Lower lobe of right lung (tissue), 2 donors: ENCODE data around the gene VPS52. TPM values are rescaled to one million over a fixed set of nuclear protein-coding genes. Genes with fewer than 3 reads are reported as not detected.
A peak's percentile ranks its signal among the peaks of the same experiment; 100 is the strongest.
"Not testable (repeated sequence)": the region's sequence is repeated elsewhere in the genome, so short reads cannot be mapped to it uniquely, and the experiment has no call there.

Source experiments
- ATAC-seq, 2 donors: fragments of 200-7000 bp; cut with Tn5 transposase; one replicate each; pipeline ENCODE4 v1.9.1; 2020 to 2022; ENCODE audit warnings: mild to moderate bottlenecking in 2 of 2, moderate library complexity in 2 of 2
- DNase-seq: peaks from one replicate; pipeline ENCODE4 v3.0.0-alpha.2; 2020
- H3K27ac ChIP-seq: fragments of 200-600 bp; one replicate; pipeline ENCODE4 v1.8.0; 2022
- H3K27me3 ChIP-seq: fragments of 200-600 bp; one replicate; pipeline ENCODE4 v1.8.0; 2022; ENCODE audit warnings: low read depth
- H3K36me3 ChIP-seq: fragments of 200-600 bp; one replicate; pipeline ENCODE4 v1.8.0; 2022; ENCODE audit warnings: mild to moderate bottlenecking
- H3K4me1 ChIP-seq: fragments of 200-600 bp; one replicate; pipeline ENCODE4 v1.8.0; 2022
- H3K4me3 ChIP-seq: fragments of 200-600 bp; one replicate; pipeline ENCODE4 v1.8.0; 2022; ENCODE audit warnings: mild to moderate bottlenecking
- H3K9me3 ChIP-seq: fragments of 200-600 bp; one replicate; pipeline ENCODE4 v1.8.0; 2022
- CTCF ChIP-seq: fragments of 200-600 bp; IDR thresholded peaks from one replicate; pipeline ENCODE4 v1.8.0; 2022; ENCODE audit warnings: antibody characterized with exemption, mild to moderate bottlenecking
- intact Hi-C: fragments of 100-400 bp; cut with DNase I; formaldehyde crosslinking; loops from one replicate; pipeline ENCODE4 v1.11.0; 2022
- total RNA-seq: library from RNA; stranded (reverse); fragmentation: NEBNext Ultra II Directional; extraction: Animal tissue kit (Norgen Biotek cat#: 25700); gene quantifications from one replicate; pipeline ENCODE4 v1.2.1, GENCODE V29; 2021
- donor health status: DM: no; HTN: yes; CAD: no; lungs with severe emphysema.

Gene VPS52
- total RNA-seq, 1 donor from 2014 or later, result 59.7 TPM

GRCh38 chr6:33276864-33277662 is 5.4 kb upstream of the VPS52 start, which contains the start of gene B3GALT4:
B3GALT4 (plus strand) TSS chr6:33277123; CDS start chr6:33277420, 297 bp downstream.
- intact Hi-C loops, result no loop called here

DNA sequence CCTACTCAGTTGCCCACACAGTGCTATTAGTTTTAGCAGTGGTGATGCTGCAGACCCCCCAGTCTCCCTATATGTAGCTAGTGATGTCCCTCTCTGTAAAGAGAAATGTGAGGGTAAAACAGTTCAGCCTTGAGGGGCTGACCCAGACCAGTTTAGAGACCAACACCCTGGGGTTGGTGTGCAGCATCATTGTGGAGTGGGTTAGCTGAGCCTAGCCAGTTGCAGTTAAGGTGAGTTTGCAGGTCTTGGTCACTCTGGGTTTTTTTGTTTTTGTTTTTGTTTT is 4.8 kb upstream of the VPS52 start:
- TF ChIP-seq CTCF, result no peak
- no peak for ATAC-seq
- Histone ChIP-seq H3K4me1 (peaks cover 70% of the 10 kb centered on the region), H3K27ac (peak overlapping the region; percentile 95), H3K4me3 (peak overlapping the region; percentile 86), H3K9me3 (no peaks in the 10 kb centered on the region), H3K27me3 (no peaks in the 10 kb centered on the region), H3K36me3 (peaks cover 72% of the 10 kb centered on the region)
- intact Hi-C loops, result no loop called here
- DNase-seq, result no peak

More at GRCh38 chr6:33276864-33277662, 5.4 kb upstream of the VPS52 start, which contains the start of gene B3GALT4:
- peak; percentile 85 for DNase-seq
- TF ChIP-seq CTCF, result peak; percentile 60
- Histone ChIP-seq H3K27ac (peak within 1 kb of the TSS; percentile 95), H3K27me3 (no peaks in the 10 kb centered on the region), H3K4me1 (peaks cover 69% of the 10 kb centered on the region), H3K4me3 (peak within 1 kb of the TSS; percentile 86), H3K9me3 (no peaks in the 10 kb centered on the region), H3K36me3 (peaks cover 77% of the 10 kb centered on the region)
- ATAC-seq, result peak; percentile 85

DNA sequence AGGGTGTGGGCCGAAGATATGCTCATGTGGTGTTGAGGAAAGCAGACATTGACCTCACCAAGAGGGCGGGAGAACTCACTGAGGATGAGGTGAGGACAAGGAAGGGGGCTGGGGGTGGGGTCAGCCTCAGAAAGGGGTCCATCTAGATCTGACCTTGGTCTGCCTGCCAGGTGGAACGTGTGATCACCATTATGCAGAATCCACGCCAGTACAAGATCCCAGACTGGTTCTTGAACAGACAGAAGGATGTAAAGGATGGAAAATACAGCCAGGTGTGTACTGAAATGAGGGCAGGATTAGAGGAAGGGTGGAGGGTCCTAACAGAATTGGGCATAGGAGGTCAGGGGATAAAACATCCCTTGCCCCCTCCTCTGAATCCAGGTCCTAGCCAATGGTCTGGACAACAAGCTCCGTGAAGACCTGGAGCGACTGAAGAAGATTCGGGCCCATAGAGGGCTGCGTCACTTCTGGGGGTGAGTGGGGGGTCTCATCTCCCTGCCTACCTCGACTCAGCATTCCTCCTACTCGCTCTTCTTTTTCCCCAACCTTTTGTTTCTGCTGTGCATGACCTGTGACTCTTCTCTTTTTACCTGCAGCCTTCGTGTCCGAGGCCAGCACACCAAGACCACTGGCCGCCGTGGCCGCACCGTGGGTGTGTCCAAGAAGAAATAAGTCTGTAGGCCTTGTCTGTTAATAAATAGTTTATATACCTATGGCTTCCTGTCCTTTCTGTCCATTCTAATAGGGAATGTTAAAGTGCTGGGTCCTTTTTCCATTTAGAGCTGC is 4.3 kb upstream of the VPS52 start:
- intact Hi-C loops, DNase-seq, ATAC-seq, H3K27me3 ChIP-seq, H3K9me3 ChIP-seq: not testable (repeated sequence)
- H3K36me3 ChIP-seq, result peaks cover 66% of the 10 kb centered on the region
- peak overlapping the region; percentile 95 for H3K27ac ChIP-seq
- peak overlapping the region; percentile 86 for H3K4me3 ChIP-seq
- peaks cover 71% of the 10 kb centered on the region for H3K4me1 ChIP-seq

- Histone ChIP-seq H3K27me3 (no peaks in the 10 kb centered on the region), H3K9me3 (no peaks in the 10 kb centered on the region), H3K36me3 (peaks cover 54% of the 10 kb centered on the region), H3K4me3 (peak overlapping the region; percentile 9), H3K4me1 (peaks cover 77% of the 10 kb centered on the region), H3K27ac (no peak overlapping the region)
- no peak for TF ChIP-seq CTCF
- ATAC-seq (no peak), DNase-seq (no peak)
- intact Hi-C loops, result no loop called here
Observed at GRCh38 chr6:33273924-33274902, 2.5 kb upstream of the VPS52 start.

DNA sequence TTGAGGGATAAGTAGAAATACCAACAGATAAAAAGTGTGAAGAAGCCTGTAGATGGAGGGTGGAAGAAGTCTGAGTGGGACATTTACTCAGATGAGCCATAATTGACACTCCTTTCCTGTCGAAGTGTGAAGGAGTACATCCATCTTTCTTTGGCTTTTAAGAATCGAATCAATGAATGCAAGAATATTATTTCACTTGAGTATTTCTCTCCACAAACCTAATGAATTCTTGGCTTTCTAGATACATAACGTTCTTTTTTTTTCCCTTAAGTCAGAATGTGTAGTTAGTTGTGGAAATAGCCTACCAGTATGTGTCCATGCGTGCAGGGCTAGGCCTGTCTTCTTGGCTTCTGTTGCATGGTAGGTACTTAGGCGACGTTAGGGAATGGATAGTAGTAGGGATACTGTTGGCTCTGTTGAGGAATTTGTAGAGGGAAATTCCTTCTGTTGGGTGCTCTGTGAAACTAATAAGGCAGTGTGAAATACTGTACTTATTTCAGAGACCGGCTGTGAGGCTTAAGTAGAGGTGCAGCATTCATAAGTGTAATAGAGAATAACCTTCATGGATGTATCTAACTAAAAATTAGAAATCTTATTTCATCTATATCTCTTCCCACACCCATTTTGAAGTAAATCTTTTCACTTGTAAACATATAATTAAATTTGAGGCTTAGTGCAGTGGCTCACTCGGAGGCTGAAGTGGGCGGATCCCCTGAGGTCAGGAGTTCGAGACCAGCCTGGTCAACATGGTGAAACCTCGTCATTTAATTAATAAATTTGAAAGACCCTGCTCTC is 1.6 kb upstream of the VPS52 start:
- no peaks in the 10 kb centered on the region for H3K9me3 ChIP-seq
- intact Hi-C loops, result no loop called here
- peaks cover 54% of the 10 kb centered on the region for H3K36me3 ChIP-seq
- DNase-seq (no peak), ATAC-seq (no peak)
- H3K27me3 ChIP-seq, result no peaks in the 10 kb centered on the region
- H3K4me3 ChIP-seq, result peak overlapping the region; percentile 83
- no peak for TF ChIP-seq CTCF
- peak overlapping the region; percentile 91 for H3K27ac ChIP-seq
- peaks cover 69% of the 10 kb centered on the region for H3K4me1 ChIP-seq
